ENCODE measurements around the gene ZNF343. TPM values are rescaled to one million over a fixed set of nuclear protein-coding genes. Genes with fewer than 3 reads are reported as not detected.

The ZNF343 gene
- total RNA-seq, 1 experiment from 2014 or later: 12.0 TPM

Other genes with a start within 250 kb of the ZNF343 start
- gene TGM3, start 212.9 kb downstream of the ZNF343 start, total RNA-seq (2021; ENCODE audit: unreplicated experiment): not detected
- not detected for gene TGM6, start 128.0 kb downstream of the ZNF343 start, total RNA-seq (2021; ENCODE audit: unreplicated experiment)
- 469 TPM for gene SNRPB, start 38.1 kb downstream of the ZNF343 start, total RNA-seq (2021; ENCODE audit: unreplicated experiment)
- not detected for gene TMC2, start 27.7 kb upstream of the ZNF343 start, total RNA-seq (2021; ENCODE audit: unreplicated experiment)
- gene NOP56, start 143.7 kb upstream of the ZNF343 start, total RNA-seq (2021; ENCODE audit: unreplicated experiment): 582 TPM
- gene IDH3B, start 155.3 kb upstream of the ZNF343 start, total RNA-seq (2021; ENCODE audit: unreplicated experiment): 132 TPM
- gene EBF4, start 183.9 kb upstream of the ZNF343 start, total RNA-seq (2021; ENCODE audit: unreplicated experiment): 11.4 TPM